GM18517 (cell line): ENCODE results near the gene PDK3.

Experiments used
- ATAC-seq: cut with Tn5 transposase; IDR thresholded peaks from one replicate; pipeline ENCODE4 v1.9.1; 2021; ENCODE audit warnings: mild to moderate bottlenecking, moderate library complexity; ENCODE audit not compliant: unreplicated experiment

The PDK3 gene

GRCh38 chrX:24464836-24465531 is at the start of gene PDK3:
Gene PDK3, plus strand, starts transcription at chrX:24465286. Its CDS starts 170 bp downstream, at chrX:24465456.
- peak; percentile 91 for ATAC-seq

- ATAC-seq = no peak
These were observed 49.2 kb upstream of the PDK3 start for GRCh38 chrX:24415921-24416320.

GRCh38 chrX:24423960-24424359 is 41.1 kb upstream of the PDK3 start:
- ATAC-seq = no peak

- ATAC-seq = no peak
These were observed 40.1 kb upstream of the PDK3 start for GRCh38 chrX:24424948-24425347.

GRCh38 chrX:24425806-24426205 is 39.3 kb upstream of the PDK3 start:
- no peak for ATAC-seq

GRCh38 chrX:24426340-24426913 is 38.7 kb upstream of the PDK3 start:
- no peak for ATAC-seq

GRCh38 chrX:24426921-24427746 is 38.0 kb upstream of the PDK3 start:
- no peak for ATAC-seq

- no peak for ATAC-seq
These were observed 37.4 kb upstream of the PDK3 start for GRCh38 chrX:24427747-24428019.

- ATAC-seq = no peak
These were observed 36.6 kb upstream of the PDK3 start for GRCh38 chrX:24428516-24428915.

- no peak for ATAC-seq
These were observed 30.0 kb upstream of the PDK3 start for GRCh38 chrX:24435060-24435459.

GRCh38 chrX:24443918-24444317 is 21.2 kb upstream of the PDK3 start:
- ATAC-seq = no peak

GRCh38 chrX:24444645-24445044 is 20.4 kb upstream of the PDK3 start:
- no peak for ATAC-seq

- no peak for ATAC-seq
These were observed 16.3 kb upstream of the PDK3 start for GRCh38 chrX:24448762-24449250.

- ATAC-seq = no peak
These were observed 2.0 kb upstream of the PDK3 start for GRCh38 chrX:24463077-24463476.

GRCh38 chrX:24464498-24464835 is 619 bp upstream of the PDK3 start:
- ATAC-seq = no peak

- no peak for ATAC-seq
These were observed 413 bp downstream of the PDK3 start for GRCh38 chrX:24465532-24465865.

- ATAC-seq = no peak
These were observed 939 bp downstream of the PDK3 start for GRCh38 chrX:24466025-24466424.

GRCh38 chrX:24468245-24468644 is 3.2 kb downstream of the PDK3 start:
- ATAC-seq = no peak

GRCh38 chrX:24471808-24472207 is 6.7 kb downstream of the PDK3 start:
- no peak for ATAC-seq

- no peak for ATAC-seq
These were observed 10.4 kb downstream of the PDK3 start for GRCh38 chrX:24475480-24475879.

- no peak for ATAC-seq
These were observed 13.4 kb downstream of the PDK3 start for GRCh38 chrX:24478509-24478908.

GRCh38 chrX:24479924-24480323 is 14.8 kb downstream of the PDK3 start:
- peak; percentile 93 for ATAC-seq
